PC-9 (cell line): Measurements from ENCODE around the gene MLST8.

Experiments
- CTCF ChIP-seq: fragments of 200-600 bp; sonication (generic); conservative IDR thresholded peaks from 2 replicates; pipeline ENCODE4 v1.6.1; 2017; ENCODE audit warnings: mixed run types, antibody characterized with exemption, mild to moderate bottlenecking, moderate library complexity
- EZH2 ChIP-seq: fragments of 200-600 bp; sonication (generic); IDR thresholded peaks from 2 replicates; pipeline ENCODE4 v1.8.0; 2017; ENCODE audit warnings: antibody characterized with exemption, low read depth

- no peak for TF ChIP-seq EZH2
- TF ChIP-seq CTCF = no peak
Observed at GRCh38 chr16:2229632-2230250, 24.5 kb downstream of the MLST8 start.
